ENCODE measurements around the gene CEP89. TPM values are rescaled to one million over a fixed set of nuclear protein-coding genes. Genes with fewer than 3 reads are reported as not detected.

Gene CEP89
- total RNA-seq, 1 experiment from 2014 or later = 39.9 TPM

- Histone ChIP-seq H3K36me3 (ENCODE audit: control insufficient read depth, insufficient read depth, low read length) (no peaks in the 10 kb centered on the region), H3K27me3 (ENCODE audit: control insufficient read depth, insufficient read depth, low read length) (no peaks in the 10 kb centered on the region), H3K4me1 (ENCODE audit: control insufficient read depth, insufficient read depth, low read length) (no peaks in the 10 kb centered on the region), H3K4me3 (ENCODE audit: low read depth in 2 of 2, low read length in 2 of 2) (no peak overlapping the region), H3K9me3 (ENCODE audit: control insufficient read depth, insufficient read depth, low read depth, low read length) (no peaks in the 10 kb centered on the region), H3K27ac (ENCODE audit: low read length) (no peak overlapping the region)
- DNase-seq (ENCODE audit: low read depth, low spot score) (no peak), ATAC-seq (no peak)
- intact Hi-C loops (cut with micrococcal nuclease; ENCODE audit: unreplicated experiment) = no loop called here
- BruUV-seq (replicated peaks) = no TSS peak
- in situ Hi-C loops (cut with HindIII; ENCODE audit: low pct_unique_long_range_greater_than_20kb, low sequenced_read_pairs) = no loop called here
- TF ChIP-seq POLR2AphosphoS5 (IDR thresholded peaks at IDR 0.05; ENCODE audit: low read depth, low read length) = no peak
- no peak for TF ChIP-seq TCF7L2 (IDR thresholded peaks at IDR 0.05; ENCODE audit: low read depth, low read length)
- no peak for TF ChIP-seq SIN3A (IDR thresholded peaks at IDR 0.05; ENCODE audit: borderline replicate concordance, insufficient read depth, low read depth, low read length)
- TF ChIP-seq, protein P1, sequence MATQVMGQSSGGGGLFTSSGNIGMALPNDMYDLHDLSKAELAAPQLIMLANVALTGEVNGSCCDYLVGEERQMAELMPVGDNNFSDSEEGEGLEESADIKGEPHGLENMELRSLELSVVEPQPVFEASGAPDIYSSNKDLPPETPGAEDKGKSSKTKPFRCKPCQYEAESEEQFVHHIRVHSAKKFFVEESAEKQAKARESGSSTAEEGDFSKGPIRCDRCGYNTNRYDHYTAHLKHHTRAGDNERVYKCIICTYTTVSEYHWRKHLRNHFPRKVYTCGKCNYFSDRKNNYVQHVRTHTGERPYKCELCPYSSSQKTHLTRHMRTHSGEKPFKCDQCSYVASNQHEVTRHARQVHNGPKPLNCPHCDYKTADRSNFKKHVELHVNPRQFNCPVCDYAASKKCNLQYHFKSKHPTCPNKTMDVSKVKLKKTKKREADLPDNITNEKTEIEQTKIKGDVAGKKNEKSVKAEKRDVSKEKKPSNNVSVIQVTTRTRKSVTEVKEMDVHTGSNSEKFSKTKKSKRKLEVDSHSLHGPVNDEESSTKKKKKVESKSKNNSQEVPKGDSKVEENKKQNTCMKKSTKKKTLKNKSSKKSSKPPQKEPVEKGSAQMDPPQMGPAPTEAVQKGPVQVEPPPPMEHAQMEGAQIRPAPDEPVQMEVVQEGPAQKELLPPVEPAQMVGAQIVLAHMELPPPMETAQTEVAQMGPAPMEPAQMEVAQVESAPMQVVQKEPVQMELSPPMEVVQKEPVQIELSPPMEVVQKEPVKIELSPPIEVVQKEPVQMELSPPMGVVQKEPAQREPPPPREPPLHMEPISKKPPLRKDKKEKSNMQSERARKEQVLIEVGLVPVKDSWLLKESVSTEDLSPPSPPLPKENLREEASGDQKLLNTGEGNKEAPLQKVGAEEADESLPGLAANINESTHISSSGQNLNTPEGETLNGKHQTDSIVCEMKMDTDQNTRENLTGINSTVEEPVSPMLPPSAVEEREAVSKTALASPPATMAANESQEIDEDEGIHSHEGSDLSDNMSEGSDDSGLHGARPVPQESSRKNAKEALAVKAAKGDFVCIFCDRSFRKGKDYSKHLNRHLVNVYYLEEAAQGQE (IDR thresholded peaks at IDR 0.05; ENCODE audit: insufficient read depth in 1 of 2, low read depth in 2 of 2, low read length in 1 of 2) = no peak
- TF ChIP-seq, protein P2, sequence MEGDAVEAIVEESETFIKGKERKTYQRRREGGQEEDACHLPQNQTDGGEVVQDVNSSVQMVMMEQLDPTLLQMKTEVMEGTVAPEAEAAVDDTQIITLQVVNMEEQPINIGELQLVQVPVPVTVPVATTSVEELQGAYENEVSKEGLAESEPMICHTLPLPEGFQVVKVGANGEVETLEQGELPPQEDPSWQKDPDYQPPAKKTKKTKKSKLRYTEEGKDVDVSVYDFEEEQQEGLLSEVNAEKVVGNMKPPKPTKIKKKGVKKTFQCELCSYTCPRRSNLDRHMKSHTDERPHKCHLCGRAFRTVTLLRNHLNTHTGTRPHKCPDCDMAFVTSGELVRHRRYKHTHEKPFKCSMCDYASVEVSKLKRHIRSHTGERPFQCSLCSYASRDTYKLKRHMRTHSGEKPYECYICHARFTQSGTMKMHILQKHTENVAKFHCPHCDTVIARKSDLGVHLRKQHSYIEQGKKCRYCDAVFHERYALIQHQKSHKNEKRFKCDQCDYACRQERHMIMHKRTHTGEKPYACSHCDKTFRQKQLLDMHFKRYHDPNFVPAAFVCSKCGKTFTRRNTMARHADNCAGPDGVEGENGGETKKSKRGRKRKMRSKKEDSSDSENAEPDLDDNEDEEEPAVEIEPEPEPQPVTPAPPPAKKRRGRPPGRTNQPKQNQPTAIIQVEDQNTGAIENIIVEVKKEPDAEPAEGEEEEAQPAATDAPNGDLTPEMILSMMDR (IDR thresholded peaks at IDR 0.05) = no peak
- ChIA-PET POLR2A (no interaction called here), CTCF (no interaction called here)
Measured at GRCh38 chr19:32863301-32863700, 108.5 kb downstream of the CEP89 start.

- BruUV-seq (replicated peaks) = no TSS peak
- ChIA-PET CTCF (no interaction called here), POLR2A (no interaction called here)
Measured at GRCh38 chr19:32862741-32863140, 109.0 kb downstream of the CEP89 start.

More at GRCh38 chr19:32862741-32863140, 109.0 kb downstream of the CEP89 start:
- no peak for ATAC-seq
- H3K9me3 ChIP-seq (ENCODE audit: control insufficient read depth, insufficient read depth, low read depth, low read length) = no peaks in the 10 kb centered on the region
- TF ChIP-seq, protein P1 (IDR thresholded peaks at IDR 0.05; ENCODE audit: insufficient read depth in 1 of 2, low read depth in 2 of 2, low read length in 1 of 2) = no peak
- no peak for TF ChIP-seq SIN3A (IDR thresholded peaks at IDR 0.05; ENCODE audit: borderline replicate concordance, insufficient read depth, low read depth, low read length)
- no peak for TF ChIP-seq TCF7L2 (IDR thresholded peaks at IDR 0.05; ENCODE audit: low read depth, low read length)
- TF ChIP-seq POLR2AphosphoS5 (IDR thresholded peaks at IDR 0.05; ENCODE audit: low read depth, low read length) = no peak
- TF ChIP-seq, protein P2 (IDR thresholded peaks at IDR 0.05) = no peak
- intact Hi-C loops (cut with micrococcal nuclease; ENCODE audit: unreplicated experiment) (no loop called here), in situ Hi-C loops (cut with HindIII; ENCODE audit: low pct_unique_long_range_greater_than_20kb, low sequenced_read_pairs) (no loop called here)
- DNase-seq (ENCODE audit: low read depth, low spot score) = no peak
- no peaks in the 10 kb centered on the region for H3K36me3 ChIP-seq (ENCODE audit: control insufficient read depth, insufficient read depth, low read length)
- no peak overlapping the region for H3K27ac ChIP-seq (ENCODE audit: low read length)
- H3K27me3 ChIP-seq (ENCODE audit: control insufficient read depth, insufficient read depth, low read length) = no peaks in the 10 kb centered on the region
- H3K4me3 ChIP-seq (ENCODE audit: low read depth in 2 of 2, low read length in 2 of 2) = no peak overlapping the region
- H3K4me1 ChIP-seq (ENCODE audit: control insufficient read depth, insufficient read depth, low read length) = no peaks in the 10 kb centered on the region
